Measurements from ENCODE around the gene RGCC. TPM values are rescaled to one million over a fixed set of nuclear protein-coding genes. Genes with fewer than 3 reads are reported as not detected.

RGCC gene
- total and polyA plus RNA-seq, 7 donors = 8.3 to 65.3 (median 30.4) TPM

GRCh38 chr13:41513600-41513999 is 56.2 kb downstream of the RGCC start:
- intact Hi-C loops (cut with DNase I) = no loop called here

GRCh38 chr13:41514853-41515395 is 57.6 kb downstream of the RGCC start:
- H3K27ac ChIP-seq = no peak overlapping the region
- WGBS, 2 donors = 92 to 93% methylated on average over 7 of the region's 7 CpGs
- TF ChIP-seq POLR2A (IDR thresholded peaks at IDR 0.05) = no peak
- no peak for TF ChIP-seq CTCF (IDR thresholded peaks at IDR 0.05)
- no peak for TF ChIP-seq POLR2AphosphoS5 (IDR thresholded peaks at IDR 0.05)
- no peak for TF ChIP-seq EP300 (IDR thresholded peaks at IDR 0.05)
- no peaks in the 10 kb centered on the region for H3K36me3 ChIP-seq
- peaks cover 0 to 2% (median 0%) of the 10 kb centered on the region in 4 donors for H3K9me3 ChIP-seq
- no peaks in the 10 kb centered on the region for H3K4me1 ChIP-seq
- no peaks in the 10 kb centered on the region for H3K27me3 ChIP-seq
- intact Hi-C loops (cut with DNase I) = no loop called here
- H3K4me3 ChIP-seq = no peak overlapping the region
- DNase-seq = no peak

More at GRCh38 chr13:41513600-41513999, 56.2 kb downstream of the RGCC start:
- H3K27me3 ChIP-seq = no peaks in the 10 kb centered on the region
- H3K36me3 ChIP-seq = no peaks in the 10 kb centered on the region
- H3K27ac ChIP-seq = no peak overlapping the region
- no peaks in the 10 kb centered on the region for H3K4me1 ChIP-seq
- peaks cover 0 to 2% (median 0%) of the 10 kb centered on the region in 4 donors for H3K9me3 ChIP-seq
- TF ChIP-seq POLR2AphosphoS5 (IDR thresholded peaks at IDR 0.05) (no peak), CTCF (IDR thresholded peaks at IDR 0.05) (no peak), EP300 (IDR thresholded peaks at IDR 0.05) (no peak), POLR2A (IDR thresholded peaks at IDR 0.05) (no peak)
- no peak overlapping the region for H3K4me3 ChIP-seq
- DNase-seq = no peak
- WGBS, 2 donors = 97% methylated on average over 11 of the region's 11 CpGs

GRCh38 chr13:41515491-41516139 is 58.3 kb downstream of the RGCC start:
- Histone ChIP-seq H3K27ac (no peak overlapping the region), H3K36me3 (no peaks in the 10 kb centered on the region), H3K4me3 (no peak overlapping the region), H3K27me3 (no peaks in the 10 kb centered on the region), H3K9me3 (peaks cover 0 to 2% (median 0%) of the 10 kb centered on the region in 4 donors), H3K4me1 (no peaks in the 10 kb centered on the region)
- intact Hi-C loops (cut with DNase I) = no loop called here
- no peak for TF ChIP-seq POLR2A (IDR thresholded peaks at IDR 0.05)
- no peak for TF ChIP-seq EP300 (IDR thresholded peaks at IDR 0.05)
- TF ChIP-seq CTCF (IDR thresholded peaks at IDR 0.05) = no peak
- TF ChIP-seq POLR2AphosphoS5 (IDR thresholded peaks at IDR 0.05) = no peak
- 83 to 92% methylated on average over 15 of the region's 15 CpGs for WGBS, 2 donors
- no peak for DNase-seq

- Histone ChIP-seq H3K27me3 (no peaks in the 10 kb centered on the region), H3K4me1 (no peaks in the 10 kb centered on the region), H3K36me3 (no peaks in the 10 kb centered on the region), H3K4me3 (no peak overlapping the region), H3K27ac (no peak overlapping the region), H3K9me3 (peaks cover 0 to 2% (median 0%) of the 10 kb centered on the region in 4 donors)
- intact Hi-C loops (cut with DNase I) = no loop called here
- WGBS, 2 donors = 89 to 94% methylated on average over 3 of the region's 3 CpGs
- DNase-seq = no peak
- TF ChIP-seq POLR2AphosphoS5 (IDR thresholded peaks at IDR 0.05) (no peak), POLR2A (IDR thresholded peaks at IDR 0.05) (no peak), CTCF (IDR thresholded peaks at IDR 0.05) (no peak), EP300 (IDR thresholded peaks at IDR 0.05) (no peak)
Measured at GRCh38 chr13:41516166-41516565, 58.8 kb downstream of the RGCC start.
